HG03469 (cell line): ENCODE results near the gene IL3RA.

Experiments
- ATAC-seq: cut with Tn5 transposase; IDR thresholded peaks from one replicate; pipeline ENCODE4 v1.9.1; 2021; ENCODE audit warnings: mild to moderate bottlenecking, moderate library complexity, moderate number of reproducible peaks; ENCODE audit not compliant: unreplicated experiment

The IL3RA gene

GRCh38 chrX:1378306-1378759, 41.7 kb downstream of the IL3RA start:
- ATAC-seq = no peak

- ATAC-seq = no peak
Measured at GRCh38 chrX:1380672-1381233, 44.2 kb downstream of the IL3RA start.

GRCh38 chrX:1384658-1385252, 48.2 kb downstream of the IL3RA start:
- no peak for ATAC-seq

GRCh38 chrX:1385253-1386223, 49.0 kb downstream of the IL3RA start:
- no peak for ATAC-seq

GRCh38 chrX:1386338-1387127, 49.9 kb downstream of the IL3RA start:
- no peak for ATAC-seq

- ATAC-seq = no peak
Measured at GRCh38 chrX:1387141-1387776, 50.7 kb downstream of the IL3RA start.

- no peak for ATAC-seq
Measured at GRCh38 chrX:1388651-1389050, 52.1 kb downstream of the IL3RA start.

GRCh38 chrX:1389181-1389992, 52.8 kb downstream of the IL3RA start:
- no peak for ATAC-seq

GRCh38 chrX:1389993-1390285, 53.4 kb downstream of the IL3RA start:
- ATAC-seq = no peak

GRCh38 chrX:1390621-1391369, 54.2 kb downstream of the IL3RA start:
- no peak for ATAC-seq

- ATAC-seq = no peak
Measured at GRCh38 chrX:1391370-1391706, 54.8 kb downstream of the IL3RA start.

GRCh38 chrX:1391707-1392375, 55.3 kb downstream of the IL3RA start, which contains the start of gene SLC25A6:
Gene SLC25A6 (minus strand): TSS chrX:1392113. CDS start chrX:1392009, 104 bp downstream.
- peak; percentile 88 for ATAC-seq

GRCh38 chrX:1392376-1393068, 55.9 kb downstream of the IL3RA start:
- ATAC-seq = no peak

GRCh38 chrX:1393871-1394615, 57.5 kb downstream of the IL3RA start:
- ATAC-seq = no peak

- no peak for ATAC-seq
Measured at GRCh38 chrX:1394731-1395501, 58.3 kb downstream of the IL3RA start.

GRCh38 chrX:1395646-1396216, 59.1 kb downstream of the IL3RA start:
- ATAC-seq = no peak
